Esophagus muscularis mucosa (tissue), 4 donors: ENCODE data around the gene CCIN. TPM values are rescaled to one million over a fixed set of nuclear protein-coding genes. Genes with fewer than 3 reads are reported as not detected.

Source experiments
- DNase-seq: peaks from one replicate; pipeline ENCODE4 v3.0.0-alpha.2; 2017; ENCODE audit errors: extremely low spot score
- H3K27ac ChIP-seq, 4 donors: fragments of 200-600 bp; sonication (generic); replicated peaks in 1 of 4; 1 replicate in 3 of 4; 2 replicates in 1 of 4; pipeline ENCODE4 v1.5.1; 2016 to 2019; ENCODE audit warnings: mild to moderate bottlenecking in 1 of 4
- H3K27me3 ChIP-seq, 4 donors: fragments of 200-600 bp; sonication (generic); one replicate each; pipeline versions ENCODE4 v1.5.1 to v1.6.0; 2016 to 2019
- H3K36me3 ChIP-seq, 4 donors: fragments of 200-600 bp; sonication (generic); one replicate each; pipeline ENCODE4 v1.5.1; 2016 to 2019
- H3K4me1 ChIP-seq, 4 donors: fragments of 200-600 bp; sonication (generic); one replicate each; pipeline ENCODE4 v1.5.1; 2016 to 2019
- H3K4me3 ChIP-seq, 4 donors: fragments of 200-600 bp; sonication (generic); 1 replicate in 2 of 4; 2 replicates in 2 of 4; pipeline ENCODE4 v1.5.1; 2016 to 2019; ENCODE audit warnings: mild to moderate bottlenecking in 4 of 4, moderate library complexity in 1 of 4
- H3K9me3 ChIP-seq, 4 donors: fragments of 200-600 bp; sonication (generic); 1 replicate in 3 of 4; 2 replicates in 1 of 4; pipeline ENCODE4 v1.5.1; 2016 to 2019
- EP300 ChIP-seq: sonication (generic); formaldehyde crosslinking; IDR thresholded peaks from one replicate; pipeline ENCODE4 v1.6.1; 2017; ENCODE audit warnings: antibody characterized with exemption
- POLR2A ChIP-seq: fragments of 450-650 bp; IDR thresholded peaks from one replicate; pipeline ENCODE4 v1.6.1; 2017; ENCODE audit warnings: antibody characterized with exemption, moderate library complexity, mild to moderate bottlenecking, low read depth
- POLR2AphosphoS5 ChIP-seq, 2 donors: sonication (generic); formaldehyde crosslinking; IDR thresholded peaks; one replicate each; pipeline ENCODE4 v1.6.1; 2017; ENCODE audit warnings: antibody characterized with exemption in 2 of 2
- WGBS: methylation state at CpG from one replicate; pipeline ENCODE4 v1.1.5; 2018; 5-methylcytosine and 5-hydroxymethylcytosine counted together
- intact Hi-C: fragments of 100-400 bp; cut with DNase I; formaldehyde crosslinking; loops from one replicate; pipeline ENCODE4 v1.15.1; 2023
- total RNA-seq, 4 donors: library from RNA; depleted of rRNA; stranded (reverse); fragments of >200 nt; gene quantifications; one replicate each; pipeline versions ENCODE4 v1.1.0 to v1.2.1, GENCODE V29; 2016
- TF ChIP-seq, protein P1 (sequence below), 3 experiments: fragments of 200-600 bp in 2 of 3; fragments of 450-650 bp in 1 of 3; sonication (generic) in 2 of 3; IDR thresholded peaks; one replicate each; pipeline ENCODE4 v1.5.1; 2017 to 2019; ENCODE audit warnings: antibody characterized with exemption in 3 of 3, mild to moderate bottlenecking in 2 of 3, moderate library complexity in 1 of 3

CCIN gene
- total RNA-seq, 4 donors from 2014 or later: 0.39 to 1.0 (median 0.46) TPM

DNA sequence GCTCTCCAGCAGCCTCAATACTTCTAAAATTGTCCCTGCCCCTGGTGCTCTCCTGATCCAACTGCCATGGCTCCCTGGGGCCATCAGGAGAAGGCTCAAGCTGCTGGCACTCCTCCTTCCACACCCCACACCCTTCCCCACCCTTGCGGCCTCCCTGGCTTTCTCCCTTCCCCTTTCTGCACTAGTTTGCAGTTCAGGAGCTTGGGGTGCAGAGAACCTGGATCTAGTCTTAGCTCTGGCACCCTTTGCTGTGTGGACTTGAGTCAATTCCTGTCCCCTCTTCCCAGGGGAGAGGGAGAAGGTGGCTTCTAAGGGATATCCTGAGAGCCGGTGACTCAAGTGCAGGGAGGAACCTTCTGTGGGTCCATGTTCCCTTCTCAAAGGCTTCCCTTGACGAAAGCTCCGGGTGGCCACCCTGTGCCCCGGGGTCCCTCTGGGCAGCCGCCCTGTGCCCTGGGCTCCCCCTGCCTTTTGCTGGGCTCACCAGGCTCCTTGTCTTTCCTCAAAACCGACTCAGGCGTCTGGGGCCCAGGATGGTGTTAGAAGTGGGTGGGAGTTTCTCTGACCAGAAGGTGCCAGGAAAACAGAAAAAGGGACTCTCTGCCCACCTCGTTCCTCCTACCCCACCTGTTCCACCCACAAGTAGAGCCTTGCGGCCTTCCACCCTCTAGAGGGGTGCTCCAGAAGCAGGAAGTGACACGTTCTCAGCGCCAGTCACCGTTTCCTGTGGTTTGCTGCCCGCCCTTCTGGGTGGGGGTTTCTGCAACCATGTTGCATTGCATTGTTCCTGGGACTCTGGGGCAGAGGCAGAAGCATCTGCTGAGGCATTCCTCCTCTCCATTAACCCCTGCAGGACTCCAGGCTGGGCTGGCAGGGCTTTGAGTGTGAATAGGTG is 17.6 kb upstream of the CCIN start:
- Histone ChIP-seq H3K27ac (peak overlapping the region; percentile 76 to 92 (median 86)), H3K9me3 (no peaks in the 10 kb centered on the region), H3K27me3 (no peaks in the 10 kb centered on the region), H3K36me3 (peaks cover 0 to 36% (median 7%) of the 10 kb centered on the region in 4 donors), H3K4me3 (no peak overlapping the region), H3K4me1 (peaks cover 44 to 90% (median 88%) of the 10 kb centered on the region in 4 donors)
- intact Hi-C loops: no loop called here
- DNase-seq: no peak
- no peak for TF ChIP-seq EP300
- TF ChIP-seq, protein P1, sequence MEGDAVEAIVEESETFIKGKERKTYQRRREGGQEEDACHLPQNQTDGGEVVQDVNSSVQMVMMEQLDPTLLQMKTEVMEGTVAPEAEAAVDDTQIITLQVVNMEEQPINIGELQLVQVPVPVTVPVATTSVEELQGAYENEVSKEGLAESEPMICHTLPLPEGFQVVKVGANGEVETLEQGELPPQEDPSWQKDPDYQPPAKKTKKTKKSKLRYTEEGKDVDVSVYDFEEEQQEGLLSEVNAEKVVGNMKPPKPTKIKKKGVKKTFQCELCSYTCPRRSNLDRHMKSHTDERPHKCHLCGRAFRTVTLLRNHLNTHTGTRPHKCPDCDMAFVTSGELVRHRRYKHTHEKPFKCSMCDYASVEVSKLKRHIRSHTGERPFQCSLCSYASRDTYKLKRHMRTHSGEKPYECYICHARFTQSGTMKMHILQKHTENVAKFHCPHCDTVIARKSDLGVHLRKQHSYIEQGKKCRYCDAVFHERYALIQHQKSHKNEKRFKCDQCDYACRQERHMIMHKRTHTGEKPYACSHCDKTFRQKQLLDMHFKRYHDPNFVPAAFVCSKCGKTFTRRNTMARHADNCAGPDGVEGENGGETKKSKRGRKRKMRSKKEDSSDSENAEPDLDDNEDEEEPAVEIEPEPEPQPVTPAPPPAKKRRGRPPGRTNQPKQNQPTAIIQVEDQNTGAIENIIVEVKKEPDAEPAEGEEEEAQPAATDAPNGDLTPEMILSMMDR (IDR thresholded peaks at IDR 0.05): no peak
- TF ChIP-seq POLR2A: no peak
- peak; percentile 43 for TF ChIP-seq POLR2AphosphoS5 (IDR thresholded peaks at IDR 0.05)
- WGBS: 71% methylated on average over 10 of the region's 14 CpGs

DNA sequence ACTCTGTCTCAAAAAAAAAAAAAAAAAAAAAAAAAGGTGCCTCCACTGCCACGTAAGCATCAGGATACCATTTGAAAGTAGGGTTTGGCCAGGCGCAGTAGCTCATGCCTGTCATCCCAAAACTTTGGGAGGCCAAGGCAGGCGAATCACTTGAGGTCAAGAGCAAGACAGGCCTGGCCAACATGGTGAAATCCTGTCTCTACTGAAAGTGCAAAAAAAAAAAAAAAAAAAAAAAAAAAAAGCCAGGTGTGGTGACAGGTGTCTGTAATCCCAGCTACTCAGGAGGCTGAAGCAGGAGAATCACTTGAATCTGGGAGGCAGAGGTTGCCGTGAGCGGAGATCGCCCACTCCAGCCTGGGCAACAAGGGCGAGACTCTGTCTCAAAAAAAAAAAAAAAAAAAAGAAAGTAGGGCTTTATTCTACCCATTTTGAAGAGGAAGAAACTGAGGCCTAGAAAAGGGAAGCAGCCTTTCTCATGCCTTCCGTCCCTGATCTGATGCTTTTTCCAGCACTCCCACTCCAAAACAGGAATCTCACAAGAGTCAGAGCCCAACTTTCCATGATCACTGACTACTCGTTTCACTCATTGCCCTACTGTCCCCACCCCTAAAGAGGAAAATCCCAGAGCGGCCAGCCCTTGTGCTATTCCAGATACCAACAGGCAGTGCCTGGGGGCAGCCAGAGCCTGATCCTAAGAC is 16.3 kb upstream of the CCIN start:
- H3K27ac ChIP-seq: peak overlapping the region; percentile 76 to 92 (median 88)
- H3K36me3 ChIP-seq: peaks cover 0 to 34% (median 9%) of the 10 kb centered on the region in 4 donors
- H3K4me1 ChIP-seq: peaks cover 38 to 80% (median 78%) of the 10 kb centered on the region in 4 donors
- TF ChIP-seq POLR2A: no peak
- no peak for TF ChIP-seq EP300
- TF ChIP-seq POLR2AphosphoS5 (IDR thresholded peaks at IDR 0.05): no peak
- TF ChIP-seq, protein P1 (IDR thresholded peaks at IDR 0.05): no peak
- no peaks in the 10 kb centered on the region for H3K27me3 ChIP-seq
- H3K4me3 ChIP-seq: no peak overlapping the region
- intact Hi-C loops: no loop called here
- DNase-seq: no peak
- H3K9me3 ChIP-seq: no peaks in the 10 kb centered on the region
- WGBS: 78% methylated on average over 10 of the region's 10 CpGs

DNA sequence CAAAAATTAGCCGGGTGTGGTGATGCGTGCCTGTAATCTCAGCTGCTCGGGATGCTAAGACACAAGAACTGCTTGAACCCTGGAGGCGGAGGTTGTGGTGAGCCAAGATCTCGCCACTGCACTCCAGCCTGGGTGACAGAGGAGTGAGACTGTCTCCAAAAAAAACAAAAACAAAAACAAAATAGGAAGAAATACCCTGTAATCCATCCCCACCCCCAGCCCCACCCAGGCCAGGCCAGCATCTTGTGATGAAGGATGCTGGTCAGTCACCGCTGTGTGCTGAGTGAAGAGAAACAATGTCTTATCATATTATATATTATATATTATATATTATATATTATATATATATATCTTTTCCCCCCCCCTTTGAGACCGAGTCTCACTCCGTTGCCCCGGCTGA is 15.4 kb upstream of the CCIN start:
- Histone ChIP-seq H3K4me3 (no peak overlapping the region), H3K36me3 (peaks cover 0 to 34% (median 9%) of the 10 kb centered on the region in 4 donors), H3K27ac (peak overlapping the region; percentile 76 to 92 (median 88)), H3K27me3 (no peaks in the 10 kb centered on the region), H3K4me1 (peaks cover 34 to 80% (median 78%) of the 10 kb centered on the region in 4 donors), H3K9me3 (no peaks in the 10 kb centered on the region)
- no peak for DNase-seq
- TF ChIP-seq POLR2A: no peak
- TF ChIP-seq, protein P1 (IDR thresholded peaks at IDR 0.05): no peak
- no peak for TF ChIP-seq EP300
- no peak for TF ChIP-seq POLR2AphosphoS5 (IDR thresholded peaks at IDR 0.05)
- 67% methylated on average over 8 of the region's 9 CpGs for WGBS
- intact Hi-C loops: no loop called here

DNA sequence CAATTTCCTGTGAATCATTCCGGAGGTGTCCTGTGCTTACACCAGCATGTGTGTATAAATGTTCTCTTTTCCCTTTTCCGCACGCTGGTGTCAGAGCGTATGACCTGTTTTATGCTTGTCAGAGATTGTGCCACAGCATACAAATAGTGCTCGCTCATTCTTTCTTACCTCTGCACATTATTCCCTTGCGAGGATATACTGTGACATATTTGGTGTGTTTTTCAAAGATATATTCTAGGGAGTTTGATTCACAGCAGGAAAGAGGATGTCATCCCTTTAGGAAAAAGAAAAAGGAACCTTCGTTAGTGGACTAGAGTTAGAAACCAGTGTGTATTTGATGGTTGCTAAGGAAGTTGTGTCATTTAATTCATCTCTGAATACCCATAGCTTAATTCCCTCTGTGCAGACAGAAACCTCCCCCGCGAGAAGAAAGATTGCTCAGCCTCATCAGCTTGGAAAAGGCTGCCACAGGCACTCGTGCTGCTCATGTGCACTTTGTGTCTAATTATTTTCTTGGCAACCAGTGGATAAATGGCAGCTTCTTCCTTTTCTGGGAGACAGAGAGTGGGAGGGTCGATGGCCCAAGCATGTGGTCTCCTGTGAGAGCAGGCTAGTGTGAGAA is 14.7 kb upstream of the CCIN start:
- intact Hi-C loops: no loop called here
- Histone ChIP-seq H3K4me1 (peaks cover 28 to 80% (median 78%) of the 10 kb centered on the region in 4 donors), H3K4me3 (peak overlapping the region in 1 of 4 donors; percentile 1), H3K27ac (peak overlapping the region; percentile 76 to 92 (median 88)), H3K36me3 (peaks cover 0 to 34% (median 9%) of the 10 kb centered on the region in 4 donors), H3K9me3 (no peaks in the 10 kb centered on the region), H3K27me3 (no peaks in the 10 kb centered on the region)
- no peak for DNase-seq
- WGBS: 11% methylated on average over 11 of the region's 11 CpGs
- peak; percentile 54 to 64 for TF ChIP-seq POLR2AphosphoS5 (IDR thresholded peaks at IDR 0.05)
- TF ChIP-seq, protein P1 (IDR thresholded peaks at IDR 0.05): no peak
